Panc1 (cell line): ENCODE results near the gene CLPTM1L.

Source experiments
- SIN3A ChIP-seq: IDR thresholded peaks from 2 replicates; pipeline ENCODE4 v1.6.1; 2012; ENCODE audit warnings: low read depth, mild to moderate bottlenecking, low read length, moderate library complexity, borderline replicate concordance; ENCODE audit not compliant: insufficient read depth
- TF ChIP-seq, protein P1 (sequence below): fragments of 450-650 bp; IDR thresholded peaks from 2 replicates; pipeline ENCODE4 v1.5.1; 2017; ENCODE audit warnings: mild to moderate bottlenecking

DNA sequence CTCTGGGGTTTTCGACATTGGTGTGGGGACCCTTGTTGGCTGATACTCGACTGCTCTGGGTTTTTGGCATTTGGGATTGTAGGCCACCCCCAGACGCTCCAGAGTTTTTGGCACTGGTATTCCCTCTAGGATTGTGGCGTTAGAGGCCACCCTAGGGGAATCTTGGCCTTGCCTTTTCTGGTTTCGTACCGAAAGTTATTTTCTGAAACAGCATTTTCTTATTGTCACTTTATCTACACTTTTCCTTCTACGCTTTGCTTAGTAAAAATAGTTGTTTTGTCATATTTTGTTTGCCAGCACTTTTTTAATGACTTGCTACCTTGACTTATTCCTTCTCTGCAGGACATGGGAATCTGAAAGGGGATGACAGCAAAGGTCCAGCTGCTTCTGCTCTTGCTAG, 25.1 kb upstream of the CLPTM1L start:
- TF ChIP-seq, protein P1, sequence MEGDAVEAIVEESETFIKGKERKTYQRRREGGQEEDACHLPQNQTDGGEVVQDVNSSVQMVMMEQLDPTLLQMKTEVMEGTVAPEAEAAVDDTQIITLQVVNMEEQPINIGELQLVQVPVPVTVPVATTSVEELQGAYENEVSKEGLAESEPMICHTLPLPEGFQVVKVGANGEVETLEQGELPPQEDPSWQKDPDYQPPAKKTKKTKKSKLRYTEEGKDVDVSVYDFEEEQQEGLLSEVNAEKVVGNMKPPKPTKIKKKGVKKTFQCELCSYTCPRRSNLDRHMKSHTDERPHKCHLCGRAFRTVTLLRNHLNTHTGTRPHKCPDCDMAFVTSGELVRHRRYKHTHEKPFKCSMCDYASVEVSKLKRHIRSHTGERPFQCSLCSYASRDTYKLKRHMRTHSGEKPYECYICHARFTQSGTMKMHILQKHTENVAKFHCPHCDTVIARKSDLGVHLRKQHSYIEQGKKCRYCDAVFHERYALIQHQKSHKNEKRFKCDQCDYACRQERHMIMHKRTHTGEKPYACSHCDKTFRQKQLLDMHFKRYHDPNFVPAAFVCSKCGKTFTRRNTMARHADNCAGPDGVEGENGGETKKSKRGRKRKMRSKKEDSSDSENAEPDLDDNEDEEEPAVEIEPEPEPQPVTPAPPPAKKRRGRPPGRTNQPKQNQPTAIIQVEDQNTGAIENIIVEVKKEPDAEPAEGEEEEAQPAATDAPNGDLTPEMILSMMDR = no peak
- no peak for TF ChIP-seq SIN3A
